Stimulated activated naive B cell treated with anti-CD40 and anti-IgM and Interleukin-4, amounts not matched to agents 10 μg/mL and 1 μg/mL and 100 μg/mL, for 72 hours (primary cell): ENCODE results near the gene EHD2.
A peak's percentile ranks its signal among the peaks of the same experiment; 100 is the strongest.
"Not testable (repeated sequence)": the region's sequence is repeated elsewhere in the genome, so short reads cannot be mapped to it uniquely, and the experiment has no call there.

ENCODE experiments used
- ATAC-seq, 2 donors: fragments of 150-1000 bp; cut with Tn5 transposase; replicated peaks; 2 replicates each; pipeline ENCODE4 v1.10.0; 2021; ENCODE audit warnings: moderate library complexity in 1 of 2
- DNase-seq: peaks from one replicate; pipeline ENCODE4 v3.0.0; 2021
- H3K27ac Mint-ChIP-seq: one replicate; pipeline ENCODE4 v1.8.0; 2022; ENCODE audit warnings: mild to moderate bottlenecking, mixed read lengths
- H3K27me3 Mint-ChIP-seq, 2 donors: one replicate each; pipeline ENCODE4 v1.8.0; 2022; ENCODE audit warnings: mixed read lengths in 2 of 2
- H3K36me3 Mint-ChIP-seq, 2 donors: one replicate each; pipeline ENCODE4 v1.8.0; 2022; ENCODE audit warnings: mixed read lengths in 2 of 2, mild to moderate bottlenecking in 1 of 2
- H3K4me1 Mint-ChIP-seq, 2 donors: one replicate each; pipeline ENCODE4 v1.8.0; 2022; ENCODE audit warnings: mixed read lengths in 2 of 2, mild to moderate bottlenecking in 1 of 2
- H3K4me3 Mint-ChIP-seq, 2 donors: one replicate each; pipeline ENCODE4 v1.8.0; 2022; ENCODE audit warnings: mild to moderate bottlenecking in 2 of 2, mixed read lengths in 2 of 2, moderate library complexity in 1 of 2
- H3K9me3 Mint-ChIP-seq, 2 donors: one replicate each; pipeline ENCODE4 v1.8.0; 2022; ENCODE audit warnings: mixed read lengths in 2 of 2, mild to moderate bottlenecking in 1 of 2

Gene EHD2

DNA sequence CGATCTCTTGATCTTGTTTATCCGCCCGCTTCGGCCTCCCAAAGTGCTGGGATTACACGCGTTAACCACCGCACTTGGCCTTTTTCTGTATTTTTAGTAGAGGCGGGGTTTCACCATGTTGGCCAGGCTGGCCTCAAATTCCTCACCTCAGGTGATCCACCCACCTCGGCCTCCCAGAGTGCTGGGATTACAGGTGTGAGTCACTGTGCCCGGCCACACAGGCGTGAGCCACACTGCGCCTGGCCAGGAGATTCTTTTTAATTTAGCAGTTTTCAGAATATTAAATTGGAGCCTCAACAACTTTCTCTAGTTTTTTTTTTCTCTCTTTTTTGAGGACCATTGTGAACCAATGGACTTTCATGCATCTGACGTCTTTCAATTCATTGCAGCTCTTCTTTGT, 76.6 kb downstream of the EHD2 start:
- DNase-seq, ATAC-seq, H3K9me3 Mint-ChIP-seq, H3K36me3 Mint-ChIP-seq, H3K27me3 Mint-ChIP-seq, H3K4me3 Mint-ChIP-seq: not testable (repeated sequence)
- Mint-ChIP-seq H3K27ac (peak overlapping the region; percentile 37), H3K4me1 (peaks cover 5 to 12% of the 10 kb centered on the region in 2 donors)

DNA sequence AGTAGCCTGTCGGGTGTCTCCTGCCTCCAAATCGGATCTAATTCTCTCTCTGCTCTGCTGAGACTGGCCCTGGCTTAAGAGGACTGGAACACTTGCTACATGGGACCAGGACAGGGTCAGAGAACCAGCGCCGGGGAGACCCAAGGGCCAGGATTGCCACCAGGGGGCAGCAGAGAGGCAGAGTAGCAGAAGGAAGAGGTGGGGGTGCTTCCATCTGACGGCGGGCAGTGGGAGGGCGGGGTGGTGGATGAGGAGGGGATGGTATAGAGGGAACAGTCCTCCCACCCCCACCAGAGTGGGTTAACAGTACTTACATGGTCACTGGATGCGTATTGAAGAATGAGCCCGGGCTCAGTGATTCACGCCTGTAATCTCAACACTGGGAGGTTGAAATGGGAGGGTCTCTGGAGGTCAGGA, 77.2 kb downstream of the EHD2 start:
- Mint-ChIP-seq H3K27me3 (peaks cover 1 to 8% of the 10 kb centered on the region in 2 donors), H3K27ac (no peak overlapping the region), H3K4me3 (no peak overlapping the region), H3K36me3 (peaks cover 0 to 3% of the 10 kb centered on the region in 2 donors), H3K9me3 (no peaks in the 10 kb centered on the region), H3K4me1 (peaks cover 5 to 12% of the 10 kb centered on the region in 2 donors)
- ATAC-seq (peak; percentile 82 to 86), DNase-seq (peak; percentile 60)

DNA sequence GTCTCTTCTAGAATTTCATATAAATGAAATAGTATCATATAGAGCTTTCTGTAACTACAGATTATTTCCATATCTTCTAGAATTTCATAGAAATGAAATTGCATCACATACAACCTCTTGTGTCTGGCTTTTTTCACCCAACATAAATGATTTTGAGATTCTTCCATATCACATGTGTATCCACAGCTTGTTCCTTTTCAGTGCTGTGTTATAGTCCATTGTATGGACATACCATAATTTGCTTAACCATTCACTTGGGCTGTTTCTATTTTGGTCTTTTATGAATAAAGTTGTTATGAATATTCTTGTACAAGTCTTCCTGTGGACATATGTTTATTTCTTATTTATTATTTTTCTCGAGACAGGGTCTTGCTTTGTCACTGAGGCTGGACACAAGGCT, 79.4 kb downstream of the EHD2 start:
- ATAC-seq = no peak
- Mint-ChIP-seq H3K27ac (no peak overlapping the region), H3K27me3 (peaks cover 13 to 16% of the 10 kb centered on the region in 2 donors), H3K36me3 (no peaks in the 10 kb centered on the region), H3K9me3 (no peaks in the 10 kb centered on the region), H3K4me3 (no peak overlapping the region), H3K4me1 (peaks cover 5 to 12% of the 10 kb centered on the region in 2 donors)
- no peak for DNase-seq
